ENCODE measurements around the gene ANKRD36. TPM values are rescaled to one million over a fixed set of nuclear protein-coding genes. Genes with fewer than 3 reads are reported as not detected.
"Not testable (repeated sequence)": the region's sequence is repeated elsewhere in the genome, so short reads cannot be mapped to it uniquely, and the experiment has no call there.

The ANKRD36 gene
- polyA plus RNA-seq, 3 donors = 0.93 to 1.9 (median 1.1) TPM

- H3K4me3 ChIP-seq (replicated peaks in 1 of 3; ENCODE audit: low read depth in 2 of 3, low read length in 3 of 3); H2AFZ ChIP-seq (ENCODE audit: insufficient read depth, low read depth, low read length, poor library complexity, severe bottlenecking); H4K20me1 ChIP-seq (ENCODE audit: insufficient read depth, low read length); H3K36me3 Mint-ChIP-seq; H3K27me3 Mint-ChIP-seq (ENCODE audit: low read depth in 3 of 3); H3K79me2 ChIP-seq (ENCODE audit: insufficient read depth, low read length); H3K9me3 ChIP-seq (replicated peaks in 1 of 2; ENCODE audit: control insufficient read depth in 1 of 2, insufficient read depth in 1 of 2, low read length in 2 of 2); intact Hi-C loops (cut with micrococcal nuclease); H3K36me3 ChIP-seq (replicated peaks in 1 of 2; ENCODE audit: control insufficient read depth in 1 of 2, insufficient read depth in 2 of 2, low read length in 2 of 2); H3K27ac ChIP-seq (ENCODE audit: low read depth in 1 of 2, low read length in 2 of 2); H3K9ac ChIP-seq (ENCODE audit: insufficient read depth, low read length, poor library complexity, severe bottlenecking); DNase-seq; H3K4me3 Mint-ChIP-seq; H3K4me2 ChIP-seq (replicated peaks; ENCODE audit: extremely low read depth, low read length, poor library complexity, severe bottlenecking); H3K27ac Mint-ChIP-seq; H3K27me3 ChIP-seq (ENCODE audit: control insufficient read depth in 2 of 2, insufficient read depth in 2 of 2, low read length in 2 of 2); H3K4me1 Mint-ChIP-seq; H3K4me1 ChIP-seq (ENCODE audit: control insufficient read depth in 1 of 2, insufficient read depth in 2 of 2, low read length in 2 of 2); H3K9me3 Mint-ChIP-seq: not testable (repeated sequence)
- 96% methylated on average over 7 of the region's 7 CpGs for WGBS (ENCODE audit: insufficient coverage)
These were observed 29.4 kb upstream of the ANKRD36 start for GRCh38 chr2:97083516-97083915.

GRCh38 chr2:97085093-97085492 lies 27.9 kb upstream of the ANKRD36 start:
- H2AFZ ChIP-seq (ENCODE audit: insufficient read depth, low read depth, low read length, poor library complexity, severe bottlenecking); H3K4me1 ChIP-seq (ENCODE audit: control insufficient read depth in 1 of 2, insufficient read depth in 2 of 2, low read length in 2 of 2); intact Hi-C loops (cut with micrococcal nuclease); H3K9ac ChIP-seq (ENCODE audit: insufficient read depth, low read length, poor library complexity, severe bottlenecking); H3K27me3 ChIP-seq (ENCODE audit: control insufficient read depth in 2 of 2, insufficient read depth in 2 of 2, low read length in 2 of 2); H3K36me3 ChIP-seq (replicated peaks in 1 of 2; ENCODE audit: control insufficient read depth in 1 of 2, insufficient read depth in 2 of 2, low read length in 2 of 2); H3K79me2 ChIP-seq (ENCODE audit: insufficient read depth, low read length); H3K4me1 Mint-ChIP-seq; H3K9me3 Mint-ChIP-seq; H3K36me3 Mint-ChIP-seq; H3K27ac Mint-ChIP-seq; DNase-seq; H3K9me3 ChIP-seq (replicated peaks in 1 of 2; ENCODE audit: control insufficient read depth in 1 of 2, insufficient read depth in 1 of 2, low read length in 2 of 2); H4K20me1 ChIP-seq (ENCODE audit: insufficient read depth, low read length); H3K4me3 ChIP-seq (replicated peaks in 1 of 3; ENCODE audit: low read depth in 2 of 3, low read length in 3 of 3); H3K27ac ChIP-seq (ENCODE audit: low read depth in 1 of 2, low read length in 2 of 2); H3K4me3 Mint-ChIP-seq; H3K4me2 ChIP-seq (replicated peaks; ENCODE audit: extremely low read depth, low read length, poor library complexity, severe bottlenecking); H3K27me3 Mint-ChIP-seq (ENCODE audit: low read depth in 3 of 3): not testable (repeated sequence)
- WGBS (ENCODE audit: insufficient coverage) = no CpG with 5 or more reads among the region's 7 CpGs

GRCh38 chr2:97088706-97089105 lies 24.2 kb upstream of the ANKRD36 start:
- H3K27me3 Mint-ChIP-seq (ENCODE audit: low read depth in 3 of 3); H3K4me1 Mint-ChIP-seq; H3K4me3 Mint-ChIP-seq; H4K20me1 ChIP-seq (ENCODE audit: insufficient read depth, low read length); H3K4me2 ChIP-seq (replicated peaks; ENCODE audit: extremely low read depth, low read length, poor library complexity, severe bottlenecking); H3K27me3 ChIP-seq (ENCODE audit: control insufficient read depth in 2 of 2, insufficient read depth in 2 of 2, low read length in 2 of 2); H3K4me1 ChIP-seq (ENCODE audit: control insufficient read depth in 1 of 2, insufficient read depth in 2 of 2, low read length in 2 of 2); H3K9me3 ChIP-seq (replicated peaks in 1 of 2; ENCODE audit: control insufficient read depth in 1 of 2, insufficient read depth in 1 of 2, low read length in 2 of 2); intact Hi-C loops (cut with micrococcal nuclease); H3K36me3 Mint-ChIP-seq; H3K9me3 Mint-ChIP-seq; H3K79me2 ChIP-seq (ENCODE audit: insufficient read depth, low read length); H3K27ac ChIP-seq (ENCODE audit: low read depth in 1 of 2, low read length in 2 of 2); H3K9ac ChIP-seq (ENCODE audit: insufficient read depth, low read length, poor library complexity, severe bottlenecking); H2AFZ ChIP-seq (ENCODE audit: insufficient read depth, low read depth, low read length, poor library complexity, severe bottlenecking); DNase-seq; H3K36me3 ChIP-seq (replicated peaks in 1 of 2; ENCODE audit: control insufficient read depth in 1 of 2, insufficient read depth in 2 of 2, low read length in 2 of 2); H3K4me3 ChIP-seq (replicated peaks in 1 of 3; ENCODE audit: low read depth in 2 of 3, low read length in 3 of 3); H3K27ac Mint-ChIP-seq: not testable (repeated sequence)
- WGBS (ENCODE audit: insufficient coverage) = no CpG with 5 or more reads among the region's 1 CpG

- H3K9ac ChIP-seq (ENCODE audit: insufficient read depth, low read length, poor library complexity, severe bottlenecking); intact Hi-C loops (cut with micrococcal nuclease); H3K4me1 ChIP-seq (ENCODE audit: control insufficient read depth in 1 of 2, insufficient read depth in 2 of 2, low read length in 2 of 2); H3K4me3 Mint-ChIP-seq; H4K20me1 ChIP-seq (ENCODE audit: insufficient read depth, low read length); H3K27me3 ChIP-seq (ENCODE audit: control insufficient read depth in 2 of 2, insufficient read depth in 2 of 2, low read length in 2 of 2); H3K27ac Mint-ChIP-seq; H3K4me2 ChIP-seq (replicated peaks; ENCODE audit: extremely low read depth, low read length, poor library complexity, severe bottlenecking); H2AFZ ChIP-seq (ENCODE audit: insufficient read depth, low read depth, low read length, poor library complexity, severe bottlenecking); H3K36me3 ChIP-seq (replicated peaks in 1 of 2; ENCODE audit: control insufficient read depth in 1 of 2, insufficient read depth in 2 of 2, low read length in 2 of 2); H3K36me3 Mint-ChIP-seq; H3K27ac ChIP-seq (ENCODE audit: low read depth in 1 of 2, low read length in 2 of 2); H3K4me1 Mint-ChIP-seq; H3K79me2 ChIP-seq (ENCODE audit: insufficient read depth, low read length); H3K9me3 Mint-ChIP-seq; H3K4me3 ChIP-seq (replicated peaks in 1 of 3; ENCODE audit: low read depth in 2 of 3, low read length in 3 of 3); H3K9me3 ChIP-seq (replicated peaks in 1 of 2; ENCODE audit: control insufficient read depth in 1 of 2, insufficient read depth in 1 of 2, low read length in 2 of 2); DNase-seq: not testable (repeated sequence)
- WGBS (ENCODE audit: insufficient coverage) = no CpG with 5 or more reads among the region's 2 CpGs
- H3K27me3 Mint-ChIP-seq (ENCODE audit: low read depth in 3 of 3) = peaks cover 3 to 16% (median 12%) of the 10 kb centered on the region in 3 donors
These were observed 20.0 kb upstream of the ANKRD36 start for GRCh38 chr2:97092946-97093345.

Data from CD14-positive monocyte (primary cell).